Hepatocyte (in vitro differentiated cells): Measurements from ENCODE around the gene DLEU7.

Experiments used
- CTCF ChIP-seq: fragments of 200-600 bp; sonication (generic); IDR thresholded peaks from 2 replicates; pipeline ENCODE4 v1.5.1; 2016; ENCODE audit warnings: antibody characterized with exemption, mild to moderate bottlenecking; ENCODE audit not compliant: poor library complexity
- EZH2 ChIP-seq: fragments of 200-600 bp; sonication (generic); IDR thresholded peaks from 2 replicates; pipeline ENCODE4 v1.6.1; 2016; ENCODE audit warnings: antibody characterized with exemption, mild to moderate bottlenecking, borderline replicate concordance

GRCh38 chr13:50846861-50847475, 3.5 kb upstream of the DLEU7 start:
- TF ChIP-seq CTCF (no peak), EZH2 (no peak)
